HuH-7.5 (cell line): ENCODE measurements around the gene ZNF438.

Source experiments
- DNase-seq: peaks from one replicate; pipeline ENCODE4 v3.0.0; 2011; ENCODE audit warnings: low spot score

The ZNF438 gene

GRCh38 chr10:30822693-30823465, 208.8 kb downstream of the ZNF438 start:
- no peak for DNase-seq

- no peak for DNase-seq
Observed at GRCh38 chr10:30821994-30822692, 209.5 kb downstream of the ZNF438 start.

GRCh38 chr10:30821261-30821993, 210.2 kb downstream of the ZNF438 start:
- no peak for DNase-seq

GRCh38 chr10:30820261-30820991, 211.2 kb downstream of the ZNF438 start:
- no peak for DNase-seq

- no peak for DNase-seq
Observed at GRCh38 chr10:30819341-30820181, 212.1 kb downstream of the ZNF438 start.

GRCh38 chr10:30818854-30819253, 212.8 kb downstream of the ZNF438 start:
- no peak for DNase-seq

GRCh38 chr10:30818010-30818660, 213.5 kb downstream of the ZNF438 start:
- DNase-seq: no peak

- DNase-seq: no peak
Observed at GRCh38 chr10:30817541-30817940, 214.1 kb downstream of the ZNF438 start.

GRCh38 chr10:30816820-30817171, 214.9 kb downstream of the ZNF438 start:
- DNase-seq: no peak

GRCh38 chr10:30816159-30816819, 215.4 kb downstream of the ZNF438 start:
- no peak for DNase-seq

- DNase-seq: no peak
Observed at GRCh38 chr10:30813872-30814481, 217.7 kb downstream of the ZNF438 start.

GRCh38 chr10:30812018-30812851, 219.4 kb downstream of the ZNF438 start:
- DNase-seq: no peak

- DNase-seq: no peak
Observed at GRCh38 chr10:30811276-30812017, 220.2 kb downstream of the ZNF438 start.

- no peak for DNase-seq
Observed at GRCh38 chr10:30810416-30810815, 221.2 kb downstream of the ZNF438 start.

GRCh38 chr10:30806850-30807249, 224.8 kb downstream of the ZNF438 start:
- no peak for DNase-seq

- no peak for DNase-seq
Observed at GRCh38 chr10:30805061-30805460, 226.6 kb downstream of the ZNF438 start.

- no peak for DNase-seq
Observed at GRCh38 chr10:30804478-30805055, 227.1 kb downstream of the ZNF438 start.

- no peak for DNase-seq
Observed at GRCh38 chr10:30803892-30804322, 227.8 kb downstream of the ZNF438 start.
